ENCODE measurements around the gene SNTG2. TPM values are rescaled to one million over a fixed set of nuclear protein-coding genes. Genes with fewer than 3 reads are reported as not detected.

The SNTG2 gene
- total and polyA plus RNA-seq, 4 donors = not detected

- H3K9me3 ChIP-seq (ENCODE audit: control insufficient read depth in 4 of 4, low read length in 3 of 4) = no peaks in the 10 kb centered on the region
- H3K27me3 ChIP-seq (ENCODE audit: control insufficient read depth in 4 of 4, insufficient read depth in 4 of 4, low read length in 3 of 4) = peaks cover 0 to 5% (median 2%) of the 10 kb centered on the region in 4 donors
- no peaks in the 10 kb centered on the region for H3K36me3 ChIP-seq (ENCODE audit: control insufficient read depth in 4 of 4, insufficient read depth in 3 of 4, low read depth in 1 of 4, low read length in 3 of 4)
- no peak for DNase-seq (ENCODE audit: low spot score)
- no peak overlapping the region for H3K9ac ChIP-seq (ENCODE audit: low read depth in 1 of 2, low read length in 2 of 2)
- H3K27ac ChIP-seq (ENCODE audit: low read depth in 1 of 2, low read length in 2 of 2) = no peak overlapping the region
- H3K4me1 ChIP-seq (ENCODE audit: control insufficient read depth in 4 of 4, insufficient read depth in 4 of 4, low read length in 3 of 4) = no peaks in the 10 kb centered on the region
- no peak for TF ChIP-seq NR2F2 (IDR thresholded peaks at IDR 0.05)
- TF ChIP-seq GABPA (IDR thresholded peaks at IDR 0.05 in 1 of 2, conservative IDR thresholded peaks at IDR 0.05 in 1 of 2) = no peak
- no peak for TF ChIP-seq REST (IDR thresholded peaks at IDR 0.05)
- no peak for TF ChIP-seq JUND (IDR thresholded peaks at IDR 0.05)
- H3K4me3 ChIP-seq (ENCODE audit: low read depth in 1 of 3, low read length in 3 of 3) = no peak overlapping the region
- 89% methylated on average over 13 of the region's 13 CpGs for WGBS
Measured at GRCh38 chr2:920999-921398, 29.6 kb upstream of the SNTG2 start.

GRCh38 chr2:922185-922584 is 28.5 kb upstream of the SNTG2 start:
- H3K4me1 ChIP-seq (ENCODE audit: control insufficient read depth in 4 of 4, insufficient read depth in 4 of 4, low read length in 3 of 4) = no peaks in the 10 kb centered on the region
- no peak overlapping the region for H3K4me3 ChIP-seq (ENCODE audit: low read depth in 1 of 3, low read length in 3 of 3)
- H3K27ac ChIP-seq (ENCODE audit: low read depth in 1 of 2, low read length in 2 of 2) = no peak overlapping the region
- DNase-seq (ENCODE audit: low spot score) = no peak
- H3K9me3 ChIP-seq (ENCODE audit: control insufficient read depth in 4 of 4, low read length in 3 of 4) = no peaks in the 10 kb centered on the region
- 87% methylated on average over 10 of the region's 10 CpGs for WGBS
- no peak overlapping the region for H3K9ac ChIP-seq (ENCODE audit: low read depth in 1 of 2, low read length in 2 of 2)
- TF ChIP-seq ZBTB33 (IDR thresholded peaks at IDR 0.05) (no peak), TAF1 (conservative IDR thresholded peaks at IDR 0.05) (no peak), FOXA2 (IDR thresholded peaks at IDR 0.05) (no peak), RAD21 (IDR thresholded peaks at IDR 0.05) (no peak), YY1 (IDR thresholded peaks at IDR 0.05) (no peak), HNF4G (IDR thresholded peaks at IDR 0.05) (no peak), MAX (IDR thresholded peaks at IDR 0.05) (no peak), SP1 (IDR thresholded peaks at IDR 0.05) (no peak), JUND (IDR thresholded peaks at IDR 0.05) (no peak)
- H3K36me3 ChIP-seq (ENCODE audit: control insufficient read depth in 4 of 4, insufficient read depth in 3 of 4, low read depth in 1 of 4, low read length in 3 of 4) = no peaks in the 10 kb centered on the region
- H3K27me3 ChIP-seq (ENCODE audit: control insufficient read depth in 4 of 4, insufficient read depth in 4 of 4, low read length in 3 of 4) = peaks cover 0 to 5% (median 2%) of the 10 kb centered on the region in 4 donors

GRCh38 chr2:923832-924601 is 26.6 kb upstream of the SNTG2 start:
- Histone ChIP-seq H3K36me3 (ENCODE audit: control insufficient read depth in 4 of 4, insufficient read depth in 3 of 4, low read depth in 1 of 4, low read length in 3 of 4) (no peaks in the 10 kb centered on the region), H3K27me3 (ENCODE audit: control insufficient read depth in 4 of 4, insufficient read depth in 4 of 4, low read length in 3 of 4) (peaks cover 0 to 5% (median 2%) of the 10 kb centered on the region in 4 donors), H3K4me1 (ENCODE audit: control insufficient read depth in 4 of 4, insufficient read depth in 4 of 4, low read length in 3 of 4) (no peaks in the 10 kb centered on the region), H3K9ac (ENCODE audit: low read depth in 1 of 2, low read length in 2 of 2) (no peak overlapping the region), H3K27ac (ENCODE audit: low read depth in 1 of 2, low read length in 2 of 2) (no peak overlapping the region), H3K4me3 (ENCODE audit: low read depth in 1 of 3, low read length in 3 of 3) (no peak overlapping the region), H3K9me3 (ENCODE audit: control insufficient read depth in 4 of 4, low read length in 3 of 4) (no peaks in the 10 kb centered on the region)
- WGBS = 62% methylated on average over 8 of the region's 8 CpGs
- TF ChIP-seq EGR1 (IDR thresholded peaks at IDR 0.05; ENCODE audit: low read depth in 2 of 2) = no peak
- TF ChIP-seq TAF1 (conservative IDR thresholded peaks at IDR 0.05) = no peak
- no peak for TF ChIP-seq RAD21 (IDR thresholded peaks at IDR 0.05)
- DNase-seq (ENCODE audit: low spot score) = no peak
